Activated CD4-positive, CD25-positive, alpha-beta regulatory T cell treated with anti-CD3 and anti-CD28 coated beads, Interleukin-2, amount 50 U/mL, for 16 hours (primary cell): ENCODE measurements around the gene STAB2.

ENCODE experiments used
- DNase-seq: peaks from one replicate; pipeline ENCODE4 v3.0.0-alpha.2; 2020; ENCODE audit warnings: low read depth, low spot score

STAB2 gene, protein sequence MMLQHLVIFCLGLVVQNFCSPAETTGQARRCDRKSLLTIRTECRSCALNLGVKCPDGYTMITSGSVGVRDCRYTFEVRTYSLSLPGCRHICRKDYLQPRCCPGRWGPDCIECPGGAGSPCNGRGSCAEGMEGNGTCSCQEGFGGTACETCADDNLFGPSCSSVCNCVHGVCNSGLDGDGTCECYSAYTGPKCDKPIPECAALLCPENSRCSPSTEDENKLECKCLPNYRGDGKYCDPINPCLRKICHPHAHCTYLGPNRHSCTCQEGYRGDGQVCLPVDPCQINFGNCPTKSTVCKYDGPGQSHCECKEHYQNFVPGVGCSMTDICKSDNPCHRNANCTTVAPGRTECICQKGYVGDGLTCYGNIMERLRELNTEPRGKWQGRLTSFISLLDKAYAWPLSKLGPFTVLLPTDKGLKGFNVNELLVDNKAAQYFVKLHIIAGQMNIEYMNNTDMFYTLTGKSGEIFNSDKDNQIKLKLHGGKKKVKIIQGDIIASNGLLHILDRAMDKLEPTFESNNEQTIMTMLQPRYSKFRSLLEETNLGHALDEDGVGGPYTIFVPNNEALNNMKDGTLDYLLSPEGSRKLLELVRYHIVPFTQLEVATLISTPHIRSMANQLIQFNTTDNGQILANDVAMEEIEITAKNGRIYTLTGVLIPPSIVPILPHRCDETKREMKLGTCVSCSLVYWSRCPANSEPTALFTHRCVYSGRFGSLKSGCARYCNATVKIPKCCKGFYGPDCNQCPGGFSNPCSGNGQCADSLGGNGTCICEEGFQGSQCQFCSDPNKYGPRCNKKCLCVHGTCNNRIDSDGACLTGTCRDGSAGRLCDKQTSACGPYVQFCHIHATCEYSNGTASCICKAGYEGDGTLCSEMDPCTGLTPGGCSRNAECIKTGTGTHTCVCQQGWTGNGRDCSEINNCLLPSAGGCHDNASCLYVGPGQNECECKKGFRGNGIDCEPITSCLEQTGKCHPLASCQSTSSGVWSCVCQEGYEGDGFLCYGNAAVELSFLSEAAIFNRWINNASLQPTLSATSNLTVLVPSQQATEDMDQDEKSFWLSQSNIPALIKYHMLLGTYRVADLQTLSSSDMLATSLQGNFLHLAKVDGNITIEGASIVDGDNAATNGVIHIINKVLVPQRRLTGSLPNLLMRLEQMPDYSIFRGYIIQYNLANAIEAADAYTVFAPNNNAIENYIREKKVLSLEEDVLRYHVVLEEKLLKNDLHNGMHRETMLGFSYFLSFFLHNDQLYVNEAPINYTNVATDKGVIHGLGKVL (N-terminal part only)

DNA sequence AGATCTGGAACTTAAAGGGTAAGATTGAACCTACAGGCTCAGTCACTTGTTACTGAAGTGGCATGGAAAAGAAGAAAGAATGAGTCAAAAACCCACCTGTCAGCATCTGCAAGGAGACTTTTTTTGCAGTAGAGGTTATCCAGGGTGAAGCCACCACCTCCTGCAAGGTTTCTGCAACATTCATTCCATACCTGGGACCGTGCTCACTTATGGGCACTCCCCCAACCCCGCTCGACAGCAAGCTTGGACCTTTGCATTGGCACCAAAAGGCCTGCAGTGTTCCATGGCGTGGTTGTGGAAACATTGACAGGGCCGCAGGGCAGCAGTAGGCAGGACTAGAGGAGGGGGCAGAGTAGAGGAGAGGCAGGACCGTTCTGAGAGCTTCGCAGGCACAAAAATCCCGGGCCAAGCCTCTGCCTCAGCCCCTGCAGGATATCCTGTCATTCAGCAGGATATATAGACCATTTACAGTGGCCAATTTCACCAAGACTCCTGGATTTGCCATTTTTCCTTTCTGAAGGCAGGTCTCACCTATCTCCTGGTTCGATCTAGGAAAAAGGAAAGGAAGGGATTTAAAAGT, at the start of gene STAB2:
Gene STAB2 (plus strand): TSS at position 483 of the 580 bp plus-strand sequence. CDS start 204 bp downstream, outside the sequence.
- no peak for DNase-seq

DNA sequence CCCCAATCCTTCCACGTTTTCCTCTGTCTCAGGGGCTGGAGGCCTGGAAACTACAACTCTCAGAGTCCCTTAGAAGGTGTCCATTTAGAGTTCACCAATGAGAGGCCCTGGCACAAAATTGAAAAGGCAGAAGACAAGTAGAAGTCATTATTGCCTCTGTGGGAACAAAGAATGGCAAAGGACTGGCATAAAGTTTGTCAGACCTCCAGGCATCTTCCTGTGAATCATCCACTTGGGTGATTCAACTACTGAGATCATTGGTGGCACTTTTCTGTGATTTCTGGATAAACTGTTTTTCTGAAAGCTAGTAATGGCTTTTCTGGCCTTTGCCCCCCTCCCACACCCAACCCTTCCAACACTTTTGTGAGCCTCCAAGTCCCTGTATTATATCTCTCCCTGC, 48.7 kb upstream of the STAB2 start:
- no peak for DNase-seq

DNA sequence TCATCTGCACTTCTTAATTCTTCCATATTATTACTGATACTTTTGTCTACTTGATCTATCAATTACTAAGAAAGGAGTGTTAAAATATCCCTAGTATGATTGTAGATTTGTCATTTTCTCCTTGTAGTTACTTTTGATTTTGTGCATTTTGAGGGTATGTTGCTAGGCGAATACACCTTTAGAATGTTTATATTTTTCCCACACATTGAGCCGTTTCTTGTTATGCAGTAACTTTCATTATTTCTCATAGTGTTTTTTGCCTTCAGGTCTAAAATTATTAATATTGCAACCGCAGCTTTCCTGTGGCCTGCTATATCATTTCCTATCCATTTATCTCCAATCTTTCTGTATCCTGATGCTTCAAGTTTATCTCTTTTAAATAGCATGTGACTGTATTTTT, 46.8 kb upstream of the STAB2 start:
- no peak for DNase-seq

DNA sequence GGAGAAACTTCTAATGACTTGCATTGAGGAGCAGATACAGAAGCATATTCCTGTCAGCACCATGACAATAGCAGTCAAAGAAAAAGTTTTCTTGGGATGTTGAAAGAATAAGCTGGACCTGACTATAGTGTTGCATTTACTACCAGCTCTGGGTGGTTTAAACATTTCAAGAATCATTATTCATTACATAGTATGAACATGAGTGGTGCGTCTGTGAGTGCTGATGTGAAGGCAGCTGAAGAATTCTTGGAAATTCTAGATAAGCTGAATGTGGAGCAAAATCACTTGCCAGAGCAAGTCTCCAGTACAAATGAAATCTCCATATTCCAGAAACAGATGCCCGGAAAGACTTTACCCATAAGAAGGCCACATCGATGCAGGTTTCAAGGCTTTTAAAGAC, 45.0 kb upstream of the STAB2 start:
- DNase-seq = no peak

DNA sequence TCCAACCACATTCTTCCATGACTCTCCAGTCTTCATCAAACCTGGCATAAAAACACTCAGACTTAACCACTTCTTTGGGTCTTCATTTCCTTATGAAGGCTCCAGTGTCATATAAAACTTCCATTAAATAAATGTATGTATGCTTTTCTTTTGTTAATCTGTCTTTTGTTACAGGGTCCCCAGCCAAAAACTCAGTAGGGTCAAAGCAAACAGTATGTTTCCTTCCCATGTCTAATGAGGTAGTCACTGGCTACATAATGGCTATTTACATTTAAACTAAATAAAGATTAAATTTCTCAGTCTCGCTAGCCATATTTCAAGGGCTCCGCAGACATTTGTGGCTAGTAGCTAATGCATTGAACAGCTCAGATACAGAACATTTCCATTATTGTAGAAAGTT, 40.1 kb upstream of the STAB2 start:
- DNase-seq = no peak

DNA sequence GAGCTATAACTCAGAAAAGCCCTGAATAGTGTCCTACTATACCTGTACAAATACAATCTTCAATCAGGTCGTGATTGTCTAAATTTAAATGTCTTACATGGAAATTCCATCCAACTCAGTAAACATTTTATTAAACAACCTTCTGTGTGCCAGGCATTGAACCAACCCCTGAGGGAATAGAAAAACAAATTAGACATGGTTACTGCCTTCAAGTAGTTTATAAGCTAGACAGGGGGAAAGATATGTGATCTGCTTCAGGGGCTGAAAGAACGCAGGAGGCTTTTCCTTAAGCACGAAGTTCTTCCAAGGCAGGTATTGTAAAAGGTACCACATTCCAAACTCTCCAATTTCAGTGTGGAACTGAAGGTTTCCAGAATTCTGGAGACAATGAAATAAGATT, 39.7 kb upstream of the STAB2 start:
- no peak for DNase-seq

DNA sequence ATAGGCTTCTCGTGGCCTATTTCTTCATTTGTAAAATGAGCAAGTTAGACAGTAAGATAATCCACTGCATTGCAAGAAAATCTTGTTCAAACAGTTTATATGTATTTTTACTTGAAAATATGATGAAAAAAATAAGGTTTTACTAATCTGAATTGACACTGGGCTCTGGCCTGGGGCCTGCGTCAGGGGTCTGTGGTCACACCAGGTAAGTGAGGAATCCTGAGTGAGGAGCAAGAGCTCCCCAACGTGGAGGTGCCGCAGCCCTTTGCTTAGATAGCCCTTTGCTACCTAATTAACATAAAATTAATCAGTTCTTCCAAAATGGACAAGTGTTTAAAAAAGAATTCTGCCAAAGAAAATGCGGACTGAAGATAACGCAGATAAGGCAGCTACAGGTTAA, 39.1 kb upstream of the STAB2 start:
- DNase-seq = no peak

DNA sequence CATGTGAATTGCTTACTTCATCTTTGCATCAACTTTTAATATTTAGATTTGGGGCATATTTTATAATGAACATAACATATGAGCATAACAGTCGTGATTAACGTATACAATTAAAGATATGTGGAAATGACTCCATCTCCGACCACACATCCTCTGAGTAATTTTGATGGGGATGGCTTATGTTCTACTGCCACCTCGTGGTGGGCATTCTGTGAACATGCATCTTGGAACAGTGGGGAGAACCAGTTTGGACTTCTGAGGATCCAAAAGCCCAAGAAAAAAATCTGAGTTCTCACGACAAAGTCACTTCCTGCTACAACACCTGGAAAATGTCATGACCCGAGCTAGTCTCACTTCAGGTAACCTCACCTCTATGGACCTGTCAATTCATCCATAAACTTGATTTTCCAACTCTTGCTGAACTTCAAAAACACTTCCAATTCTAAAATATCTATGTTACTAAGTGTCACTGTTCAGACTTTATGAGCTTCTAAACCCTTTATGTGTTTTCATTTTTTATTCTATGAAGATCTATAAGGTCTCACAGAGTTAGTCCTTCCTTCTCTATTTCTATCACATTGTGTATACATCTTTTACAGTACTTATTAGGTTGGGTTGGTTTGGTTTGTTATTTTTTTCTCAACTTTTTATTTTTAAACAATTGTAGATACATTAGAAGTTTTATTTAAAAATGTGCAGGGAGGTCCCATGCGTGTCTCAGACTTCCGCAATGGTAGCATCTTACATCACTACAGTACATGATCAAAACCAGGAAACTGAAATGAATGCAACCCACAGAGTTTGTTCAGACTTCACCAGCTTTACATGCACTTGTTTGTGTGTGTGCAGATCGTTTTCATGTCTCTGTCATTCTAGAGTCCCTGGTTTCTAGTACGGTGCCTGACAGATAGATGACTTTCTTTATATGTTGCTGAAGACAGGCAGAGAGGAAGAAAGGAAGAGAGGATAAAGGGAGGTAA, 38.2 kb upstream of the STAB2 start:
- peak; percentile 66 for DNase-seq

DNA sequence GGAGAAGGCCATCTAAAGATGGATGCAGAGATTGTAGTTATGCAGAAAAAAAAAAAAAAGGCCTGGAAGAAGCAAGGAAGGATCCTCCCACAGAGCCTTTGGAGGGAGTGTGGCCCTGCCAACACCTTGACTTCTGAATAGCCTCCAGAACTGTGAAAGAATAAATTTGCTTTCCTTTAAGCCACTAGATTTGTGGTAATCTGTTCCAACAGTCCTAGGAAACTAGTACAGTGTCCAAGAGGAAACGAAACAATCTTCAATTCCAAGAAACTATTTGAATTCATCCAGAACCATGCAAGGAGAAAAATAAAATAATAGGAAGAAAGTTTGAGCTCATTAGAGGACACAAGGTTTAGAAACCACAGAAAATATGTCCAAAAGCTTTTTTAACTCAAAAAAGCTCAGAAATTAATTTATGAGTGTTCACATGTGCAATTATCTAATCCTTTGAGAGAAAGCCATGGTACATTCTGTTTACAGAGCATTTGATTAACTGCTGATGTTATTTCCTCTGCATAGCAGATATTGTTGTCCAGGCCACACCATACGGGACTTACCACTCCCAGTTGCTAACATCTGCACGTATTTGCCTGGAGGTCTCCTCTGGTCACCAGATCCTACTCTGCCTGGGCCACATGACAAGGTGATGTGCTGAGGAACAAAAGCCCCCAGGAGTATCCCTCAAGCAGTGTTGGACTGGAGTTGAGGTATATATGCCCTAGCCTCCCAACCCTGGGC, 30.0 kb upstream of the STAB2 start:
- DNase-seq = no peak

DNA sequence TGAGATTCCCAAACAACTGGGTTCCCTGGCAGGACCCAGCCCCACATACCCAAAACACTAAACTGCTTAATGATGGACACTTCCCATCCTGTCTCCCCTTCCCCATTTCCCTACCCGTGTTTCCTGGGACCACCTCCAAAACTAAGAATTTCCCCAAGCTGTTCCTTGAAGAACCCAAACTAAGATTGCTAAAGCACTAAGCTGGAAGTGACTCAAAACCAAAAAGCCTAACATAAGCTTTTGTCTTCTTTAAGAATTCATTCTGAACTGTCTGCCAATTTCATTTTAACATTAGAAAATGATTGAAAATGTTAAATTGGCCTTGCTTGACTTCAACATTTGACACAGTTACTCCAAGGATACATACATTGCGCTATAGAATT, 29.5 kb upstream of the STAB2 start:
- no peak for DNase-seq

DNA sequence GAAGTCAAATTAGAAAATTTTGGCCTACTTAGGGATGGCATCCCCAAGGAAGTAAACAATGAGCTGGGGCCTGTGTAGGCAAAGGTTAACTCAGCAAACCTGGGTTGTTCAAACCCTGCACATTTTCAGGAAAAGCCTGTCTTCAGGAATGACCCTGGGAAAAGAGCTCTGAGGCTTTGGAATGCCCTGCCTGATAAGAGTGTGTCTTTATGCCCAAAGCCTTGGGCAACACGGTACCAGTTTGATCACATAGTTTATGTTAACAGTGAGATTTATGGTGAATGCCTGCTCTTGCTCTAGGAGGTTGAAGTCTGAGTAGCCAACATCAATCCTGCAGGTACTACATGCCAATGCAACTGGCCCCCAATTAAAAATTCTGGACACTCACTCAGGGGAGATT, 28.2 kb upstream of the STAB2 start:
- no peak for DNase-seq

DNA sequence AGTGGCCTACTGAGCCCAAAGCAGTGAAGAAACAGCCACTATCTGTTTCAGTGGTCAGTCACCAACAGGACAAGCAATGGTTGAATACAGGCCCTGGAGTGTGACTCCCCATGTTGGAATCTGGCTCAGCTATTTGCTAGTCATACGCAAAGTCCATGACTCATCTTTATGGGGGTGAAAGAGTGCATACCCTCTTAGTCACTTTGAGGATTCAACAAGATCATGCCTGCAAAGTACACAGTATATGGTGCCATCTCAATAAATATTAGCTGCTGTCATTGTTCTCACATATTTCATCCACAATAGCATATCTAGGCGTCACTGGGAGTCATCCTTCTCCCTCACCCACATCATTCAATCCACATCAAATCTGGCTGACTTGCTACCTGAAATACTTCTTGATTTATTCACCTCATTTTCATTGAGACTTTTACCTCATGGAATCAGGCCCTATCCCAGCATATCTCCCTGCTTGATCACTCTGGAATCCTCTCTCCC, 26.4 kb upstream of the STAB2 start:
- DNase-seq = no peak

DNA sequence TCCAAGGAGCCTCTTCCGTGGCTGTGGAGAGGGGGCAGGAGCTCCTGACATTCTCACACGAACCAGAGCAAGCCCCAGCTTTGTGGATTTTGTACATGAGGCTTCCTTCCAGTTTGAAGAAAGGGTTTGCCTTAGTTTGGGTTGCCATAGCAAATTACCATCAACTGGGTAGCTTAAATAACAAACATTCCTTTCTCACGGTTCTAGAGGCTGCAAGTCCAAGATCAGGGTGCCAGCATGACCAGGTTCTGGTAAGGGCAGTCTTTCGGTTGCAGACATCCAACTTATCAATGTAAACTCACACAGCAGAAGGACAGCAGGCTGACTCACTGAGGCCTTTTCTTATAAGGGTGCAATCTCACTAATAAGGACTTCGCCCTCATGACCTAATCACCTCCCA, 25.9 kb upstream of the STAB2 start:
- no peak for DNase-seq

DNA sequence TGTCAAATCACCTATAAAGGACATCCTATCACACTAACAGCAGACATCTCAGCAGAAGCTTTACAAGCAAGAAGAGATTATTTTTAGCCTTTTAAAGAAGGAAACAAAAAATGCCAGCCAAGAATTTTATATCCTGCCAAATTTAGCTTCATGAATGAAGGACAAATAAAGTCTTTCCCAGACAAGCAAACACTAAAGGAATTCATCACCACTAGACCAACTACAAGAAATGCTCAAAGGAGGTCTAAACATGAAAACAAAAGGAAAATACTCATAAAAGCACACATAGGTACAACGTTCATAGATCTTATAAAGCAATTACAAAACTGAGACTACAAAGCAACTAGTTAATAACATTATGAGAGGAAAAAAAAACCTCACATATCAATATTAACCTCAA, 20.7 kb upstream of the STAB2 start:
- no peak for DNase-seq

DNA sequence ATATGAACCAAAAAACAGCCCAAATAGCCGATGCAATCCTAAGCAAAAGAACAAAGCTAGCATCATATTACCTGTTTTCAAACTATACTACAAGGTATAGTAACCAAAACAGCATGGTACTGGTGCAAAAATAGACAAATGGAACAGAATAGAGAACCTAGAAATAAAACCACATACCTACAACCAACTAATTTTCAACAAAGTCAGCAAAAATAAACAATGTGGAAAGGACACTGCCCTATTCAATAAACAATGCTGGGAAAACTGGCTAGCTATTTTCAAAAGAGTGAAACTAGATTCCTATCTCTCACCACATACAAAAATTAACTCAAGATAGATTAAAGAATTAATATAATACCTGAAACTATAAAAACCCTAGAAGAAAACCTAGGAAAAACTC, 17.8 kb upstream of the STAB2 start:
- no peak for DNase-seq

DNA sequence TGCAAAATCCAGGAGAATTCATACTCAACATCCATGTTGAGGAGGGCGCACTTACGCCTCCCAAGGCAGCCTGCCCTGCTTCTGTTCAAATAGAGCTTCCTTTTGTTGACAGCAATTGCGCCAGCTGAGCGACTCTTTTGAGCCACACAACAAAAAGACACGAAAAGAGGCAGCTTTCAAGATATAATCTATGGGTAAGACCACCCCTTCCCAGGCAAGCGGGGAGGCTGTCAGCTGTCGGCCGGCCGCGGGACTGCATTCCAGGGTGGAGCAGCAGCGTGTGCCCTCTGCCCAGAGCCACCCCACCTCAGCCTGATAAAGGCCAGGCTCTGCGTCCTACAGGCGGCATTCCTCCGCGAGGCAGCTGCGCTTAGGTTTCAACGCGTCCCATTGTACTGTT, 15.8 kb upstream of the STAB2 start:
- no peak for DNase-seq

DNA sequence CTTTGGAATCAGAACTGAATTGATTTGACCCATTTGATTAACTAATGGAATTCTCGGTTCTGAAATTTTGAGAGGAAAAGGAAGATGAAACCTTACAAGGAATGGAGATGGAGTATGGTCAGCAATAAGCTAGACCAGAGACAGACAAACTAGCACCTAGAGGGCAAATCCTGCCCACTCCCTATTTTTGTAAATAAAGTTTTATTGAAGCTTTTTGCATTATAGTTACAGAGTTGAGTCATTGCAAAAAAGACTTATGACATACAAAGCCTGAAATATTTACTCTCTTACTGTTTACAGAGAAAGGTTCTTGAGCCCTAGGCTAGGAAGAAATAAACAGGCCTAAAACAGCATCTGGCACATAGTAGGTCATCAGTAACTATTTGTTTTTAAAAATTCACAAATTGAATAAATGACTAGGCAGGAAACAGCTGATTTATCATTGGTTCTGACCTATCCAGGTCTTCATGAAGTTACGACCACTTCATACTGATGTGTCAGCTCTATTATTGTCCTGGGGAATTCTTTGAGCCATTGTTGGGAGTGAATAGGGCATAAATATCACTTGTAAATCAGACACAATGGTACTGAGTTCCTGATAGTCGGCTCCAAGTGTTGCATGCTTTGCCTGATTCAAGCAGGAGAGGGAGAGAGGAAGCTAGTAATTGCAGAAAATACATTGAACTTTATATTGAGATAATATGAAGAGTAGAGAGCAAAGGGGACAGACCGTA, 14.6 kb upstream of the STAB2 start:
- DNase-seq = no peak

DNA sequence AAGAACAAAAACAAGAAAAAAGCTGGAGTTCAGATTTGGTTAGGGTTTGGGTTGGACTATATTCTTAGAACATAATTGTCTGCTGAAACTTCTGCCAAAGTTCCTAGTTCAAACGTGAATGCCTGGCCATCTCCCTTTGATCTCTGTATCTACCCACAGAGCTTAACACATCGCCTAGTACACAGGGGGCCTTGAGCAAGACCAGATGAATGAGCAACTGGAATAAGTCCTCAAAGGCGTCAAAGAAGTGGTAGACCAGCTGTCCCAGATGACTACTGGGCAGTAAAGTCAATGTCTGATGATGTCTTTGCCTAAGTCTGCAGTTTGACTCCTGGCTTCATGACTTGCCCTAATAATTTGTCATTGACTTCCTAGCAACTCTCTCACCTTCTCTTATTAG, 13.9 kb upstream of the STAB2 start:
- no peak for DNase-seq

DNA sequence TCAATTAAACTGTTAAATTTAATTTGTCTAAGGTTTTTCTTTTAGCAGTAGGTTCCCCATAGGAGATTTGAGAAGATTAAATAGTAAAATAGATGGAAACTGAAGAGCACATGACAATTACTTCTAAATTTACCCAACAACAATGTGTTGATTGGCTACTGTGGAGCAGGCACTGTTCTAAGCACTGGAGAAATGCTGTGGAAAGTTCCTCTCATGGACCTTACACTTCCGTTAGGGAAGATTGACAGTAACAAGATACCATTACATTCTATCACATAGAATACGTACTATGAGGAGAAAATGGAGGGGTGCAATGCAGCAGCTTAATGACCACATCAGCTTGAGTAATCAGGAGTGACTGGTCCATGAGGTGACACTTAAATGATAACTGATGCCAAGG, 8.1 kb upstream of the STAB2 start:
- no peak for DNase-seq
